HG03439 (cell line): ENCODE results near the gene HNRNPDL.
"Not testable (repeated sequence)": the region's sequence is repeated elsewhere in the genome, so short reads cannot be mapped to it uniquely, and the experiment has no call there.

Source experiments
- ATAC-seq: cut with Tn5 transposase; IDR thresholded peaks from one replicate; pipeline ENCODE4 v1.9.1; 2021; ENCODE audit warnings: mild to moderate bottlenecking, moderate library complexity; ENCODE audit not compliant: unreplicated experiment

Gene HNRNPDL

DNA sequence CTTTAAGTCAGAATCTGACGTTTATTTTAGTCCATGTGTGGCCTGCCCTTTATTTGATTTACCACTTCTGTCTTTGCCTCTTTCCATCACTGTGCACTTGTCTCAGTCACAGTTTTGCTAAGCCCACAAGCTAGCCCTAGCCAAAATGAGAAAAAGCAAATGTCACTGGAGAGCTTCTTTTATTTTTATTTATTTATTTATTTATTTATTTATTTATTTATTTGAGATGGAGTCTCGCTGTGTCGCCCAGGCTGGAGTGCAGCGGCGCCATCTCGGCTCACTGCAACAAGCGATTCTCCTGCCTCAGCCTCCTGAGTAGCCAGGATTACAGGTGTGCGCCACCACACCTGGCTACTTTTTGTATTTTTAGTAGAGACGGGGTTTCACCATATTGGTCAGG is 40.2 kb downstream of the HNRNPDL start:
- ATAC-seq: not testable (repeated sequence)

DNA sequence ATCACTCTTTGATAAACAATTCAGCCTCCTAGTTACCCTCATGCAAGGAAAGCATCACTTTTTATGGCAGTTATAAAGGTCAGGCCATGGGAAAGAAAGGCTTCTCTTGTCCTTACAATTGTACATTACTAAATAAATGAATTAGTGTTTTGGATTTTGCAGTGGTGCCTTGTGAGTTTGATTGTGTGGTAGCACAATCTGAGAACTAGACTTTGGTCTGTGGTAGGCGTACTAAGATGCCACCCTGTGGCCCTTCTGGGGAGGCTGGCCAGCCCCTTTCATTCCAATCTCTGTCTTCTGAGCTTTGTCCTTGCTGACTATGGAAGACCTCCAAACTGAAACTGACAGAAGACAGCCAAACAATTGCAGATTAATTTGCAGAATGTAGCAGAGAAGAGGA is 41.9 kb downstream of the HNRNPDL start:
- ATAC-seq: no peak

DNA sequence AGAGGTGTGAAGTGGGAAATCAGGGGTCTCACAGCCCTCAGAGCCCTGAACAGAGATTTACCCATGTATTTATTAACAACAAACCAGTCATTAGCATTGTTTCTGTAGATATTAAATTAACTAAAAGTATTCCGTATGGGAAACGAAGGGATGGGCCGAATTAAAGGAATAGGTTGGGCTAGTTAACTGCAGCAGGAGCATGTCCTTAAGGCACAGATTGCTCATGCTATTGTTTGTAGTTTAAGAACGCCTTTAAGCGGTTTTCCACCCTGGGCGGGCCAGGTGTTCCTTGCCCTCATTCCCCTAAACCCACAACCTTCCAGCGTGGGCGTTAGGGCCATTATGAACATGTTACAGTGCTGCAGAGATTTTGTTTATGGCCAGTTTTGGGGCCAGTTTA is 44.0 kb downstream of the HNRNPDL start:
- not testable (repeated sequence) for ATAC-seq

DNA sequence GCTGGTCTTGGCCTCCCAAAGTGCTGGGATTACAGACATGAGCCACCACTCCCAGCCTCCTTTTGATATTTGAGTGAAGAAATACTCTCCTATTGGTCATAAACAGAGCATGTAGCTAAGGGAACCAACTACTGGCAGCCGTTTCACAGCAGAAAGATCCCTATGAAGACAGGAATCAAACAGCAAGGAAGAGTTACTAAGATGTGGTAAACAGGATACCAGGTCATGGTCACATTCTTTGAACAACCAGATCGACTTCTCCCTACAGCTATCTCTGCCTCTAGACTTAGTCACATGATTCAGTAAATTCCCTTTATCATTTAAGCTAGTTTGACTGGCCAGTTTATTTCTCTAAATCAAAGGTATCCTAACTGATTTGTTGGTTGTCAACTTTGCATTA is 47.5 kb downstream of the HNRNPDL start:
- no peak for ATAC-seq

DNA sequence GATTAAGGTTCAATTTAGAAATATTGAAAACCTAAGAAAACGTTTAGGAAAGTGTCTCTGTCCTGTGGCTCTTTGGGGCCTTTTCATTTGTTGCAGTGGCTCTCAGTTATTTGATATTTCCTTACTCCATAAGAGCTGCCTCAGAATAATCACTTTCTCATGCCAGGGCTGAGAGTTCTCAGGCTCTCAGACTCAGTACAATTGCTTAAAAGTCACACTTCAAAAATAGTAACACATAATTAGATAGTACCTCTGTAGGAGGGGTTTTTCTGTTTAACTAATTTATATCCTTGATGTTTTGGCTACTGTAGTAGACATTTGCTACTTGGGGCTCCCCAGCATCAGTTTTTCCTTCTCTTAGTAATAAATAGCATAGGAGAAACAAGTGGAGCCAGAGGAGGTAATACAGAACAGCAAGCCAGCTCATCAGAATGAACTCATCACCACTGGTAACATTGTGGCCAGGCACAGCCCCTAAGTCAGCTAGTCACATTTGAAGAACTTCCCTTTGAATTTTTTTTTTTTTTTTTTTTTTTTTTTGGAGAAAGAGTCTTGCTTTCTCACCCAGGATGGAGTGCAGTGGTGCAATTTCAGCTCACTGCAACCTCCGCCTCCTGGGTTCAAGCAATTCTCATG is 48.5 kb downstream of the HNRNPDL start:
- ATAC-seq: no peak

DNA sequence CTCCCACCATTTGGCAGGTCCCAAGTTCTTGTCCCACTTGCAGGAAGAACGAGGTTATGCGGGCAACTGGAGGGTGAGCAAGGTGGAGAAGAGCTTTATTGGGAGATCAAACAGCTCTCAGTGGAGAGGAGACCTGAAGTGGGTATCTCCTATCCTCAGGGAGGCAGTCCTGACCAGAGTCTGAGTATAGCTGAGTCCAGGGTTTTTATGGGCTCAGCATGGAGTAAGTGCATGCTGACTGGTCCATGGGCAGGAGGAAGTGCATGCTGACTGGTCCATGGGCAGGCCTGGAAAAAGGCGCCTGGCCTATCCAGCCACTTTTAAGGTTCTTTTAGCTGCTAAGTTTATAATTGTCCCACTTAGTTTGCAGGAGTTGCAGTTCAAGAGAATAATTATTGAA is 49.0 kb downstream of the HNRNPDL start:
- ATAC-seq: no peak

DNA sequence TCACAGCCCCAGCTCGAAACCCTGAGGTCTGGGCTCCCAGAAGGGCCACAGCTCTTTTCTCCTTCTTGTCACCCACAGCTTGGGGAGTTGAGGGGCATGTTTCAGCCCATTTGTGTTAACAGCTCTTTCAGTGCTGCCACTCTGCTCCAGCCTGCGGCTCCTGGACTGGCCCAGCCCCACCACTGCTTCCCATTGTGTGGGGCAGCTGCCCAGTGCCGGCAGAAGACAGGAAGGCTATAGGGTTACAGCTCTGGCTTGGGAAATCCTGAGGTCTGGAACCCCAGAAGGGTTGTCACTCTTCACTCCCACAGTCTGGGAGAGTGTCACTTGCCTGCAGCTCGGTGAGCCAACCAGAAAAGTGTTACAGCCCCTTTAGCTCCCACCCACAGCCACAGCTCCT is 49.4 kb downstream of the HNRNPDL start:
- no peak for ATAC-seq

DNA sequence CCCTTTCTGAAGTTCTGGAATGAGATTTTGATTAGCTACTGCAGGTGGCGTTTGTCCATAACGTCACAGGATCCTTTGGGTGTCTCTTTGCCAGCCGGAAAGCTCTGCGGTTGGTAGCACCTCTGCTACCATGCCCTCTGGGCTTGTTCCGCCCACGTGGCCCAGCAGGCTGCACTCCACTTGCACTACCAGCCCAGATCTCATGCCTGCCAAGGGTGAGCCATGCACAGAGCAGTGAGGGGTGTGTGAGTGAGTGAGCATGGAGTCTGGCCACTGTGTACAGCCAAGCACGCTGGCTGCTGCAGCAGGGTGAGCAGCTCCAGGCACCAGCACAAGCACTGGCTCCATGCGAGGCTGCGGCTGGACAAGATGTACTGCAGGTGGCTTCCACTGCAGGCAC is 49.9 kb downstream of the HNRNPDL start:
- no peak for ATAC-seq

DNA sequence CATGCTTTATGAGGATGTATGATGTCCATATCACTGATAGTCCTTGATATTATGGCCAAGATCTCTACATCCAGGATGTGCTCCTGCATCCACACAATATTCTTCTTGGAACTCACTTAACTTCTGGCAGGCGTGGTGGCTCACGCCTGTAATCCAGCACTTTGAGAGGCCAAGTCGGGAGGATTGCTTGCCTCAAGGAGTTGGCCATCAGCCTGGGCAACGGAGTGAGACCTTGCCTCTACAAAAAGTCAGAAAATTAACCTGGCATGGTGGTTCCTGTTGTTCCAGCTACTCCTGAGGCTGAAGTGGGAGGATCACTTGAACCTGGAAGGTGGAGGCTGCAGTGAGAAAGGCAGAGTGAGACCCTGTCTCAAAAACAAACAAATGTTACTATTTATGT is 54.2 kb downstream of the HNRNPDL start:
- ATAC-seq: no peak

DNA sequence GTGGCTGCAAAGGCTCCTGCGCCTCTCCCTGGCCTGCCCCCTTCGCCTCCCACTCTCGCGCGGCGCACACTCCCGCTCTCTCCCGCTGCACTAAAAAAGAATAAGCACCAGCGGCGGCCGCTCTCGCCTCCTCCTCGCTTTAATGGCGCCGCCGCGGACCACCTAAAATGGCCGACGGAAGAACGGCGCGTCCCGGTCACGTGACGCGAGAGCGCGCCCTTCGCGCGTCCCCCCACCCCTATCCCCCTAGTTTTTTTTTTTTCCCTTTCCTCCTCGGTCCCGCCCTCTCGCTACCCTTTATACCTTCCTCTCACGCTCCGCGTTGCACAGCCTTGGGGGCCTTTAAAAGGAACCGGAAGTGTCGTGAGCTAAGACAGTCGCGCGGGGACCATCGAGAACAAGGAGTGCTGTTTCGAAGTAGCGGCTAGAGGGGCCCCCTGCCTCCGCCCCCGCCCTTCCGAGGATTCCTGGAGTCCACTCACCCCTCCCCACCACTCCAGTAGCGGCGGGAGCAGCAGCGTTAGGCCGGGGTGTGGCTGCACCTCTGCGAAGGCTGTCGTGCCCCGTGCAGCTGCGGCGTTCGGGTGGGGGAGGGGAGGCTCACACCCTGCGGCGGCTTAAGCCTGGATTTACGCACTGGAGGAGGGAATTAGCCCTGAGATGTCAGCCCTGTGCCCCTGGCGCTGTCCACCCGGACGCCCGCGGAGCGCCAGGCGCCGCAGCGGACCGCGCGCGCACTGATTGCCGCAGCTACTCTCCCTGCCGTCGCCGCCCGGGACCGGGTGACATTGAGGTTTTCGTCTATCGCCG is 56.2 kb downstream of the HNRNPDL start, which contains the start of gene HNRNPD:
Gene HNRNPD (minus strand): TSS at position 176 of the 810 bp plus-strand sequence. CDS start 313 bp downstream, outside the sequence.
- peak; percentile 94 for ATAC-seq

DNA sequence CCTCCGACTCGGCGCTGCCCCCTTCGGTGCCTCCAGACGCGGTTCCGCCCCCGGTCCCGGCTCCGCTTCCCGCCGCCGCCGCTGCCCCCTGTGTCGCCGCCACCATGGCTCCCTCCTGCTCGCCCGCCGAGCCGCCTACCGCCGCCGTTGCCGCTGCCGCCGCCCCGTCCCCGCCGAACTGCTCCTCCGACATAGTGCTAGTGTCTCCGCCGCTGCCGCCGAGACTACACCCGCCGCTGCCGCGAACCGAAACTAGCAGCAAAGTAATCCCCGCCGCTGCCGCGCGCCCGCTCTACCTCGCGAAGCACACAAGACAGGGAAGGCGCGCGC is 56.8 kb downstream of the HNRNPDL start:
- ATAC-seq: peak; percentile 29
